ENCODE results near the gene WDR20.
A peak's percentile ranks its signal among the peaks of the same experiment; 100 is the strongest.
"Not testable (repeated sequence)": the region's sequence is repeated elsewhere in the genome, so short reads cannot be mapped to it uniquely, and the experiment has no call there.

WDR20 gene

GRCh38 chr14:102171173-102172020, 31.7 kb downstream of the WDR20 start:
- no peak for DNase-seq (ENCODE audit: low spot score)

GRCh38 chr14:102172021-102172272, 32.2 kb downstream of the WDR20 start:
- not testable (repeated sequence) for DNase-seq (ENCODE audit: low spot score)

- DNase-seq (ENCODE audit: low spot score): not testable (repeated sequence)
These were observed 33.0 kb downstream of the WDR20 start for GRCh38 chr14:102172721-102173120.

GRCh38 chr14:102177161-102177560, 37.5 kb downstream of the WDR20 start:
- DNase-seq (ENCODE audit: low spot score): no peak

GRCh38 chr14:102178806-102179205, 39.1 kb downstream of the WDR20 start:
- DNase-seq (ENCODE audit: low spot score): no peak

- DNase-seq (ENCODE audit: low spot score): no peak
These were observed 40.7 kb downstream of the WDR20 start for GRCh38 chr14:102180248-102180998.

GRCh38 chr14:102181187-102181586, 41.5 kb downstream of the WDR20 start:
- no peak for DNase-seq (ENCODE audit: low spot score)

GRCh38 chr14:102182190-102182589, 42.5 kb downstream of the WDR20 start:
- peak; percentile 62 for DNase-seq (ENCODE audit: low spot score)

- DNase-seq (ENCODE audit: low spot score): no peak
These were observed 43.4 kb downstream of the WDR20 start for GRCh38 chr14:102182936-102183619.

GRCh38 chr14:102183886-102184285, 44.2 kb downstream of the WDR20 start:
- no peak for DNase-seq (ENCODE audit: low spot score)

GRCh38 chr14:102184316-102185035, 44.8 kb downstream of the WDR20 start:
- DNase-seq (ENCODE audit: low spot score): peak; percentile 78

- DNase-seq (ENCODE audit: low spot score): no peak
These were observed 45.7 kb downstream of the WDR20 start for GRCh38 chr14:102185360-102185759.

- DNase-seq (ENCODE audit: low spot score): no peak
These were observed 47.3 kb downstream of the WDR20 start for GRCh38 chr14:102187044-102187443.

- DNase-seq (ENCODE audit: low spot score): no peak
These were observed 47.9 kb downstream of the WDR20 start for GRCh38 chr14:102187568-102188001.

- no peak for DNase-seq (ENCODE audit: low spot score)
These were observed 48.5 kb downstream of the WDR20 start for GRCh38 chr14:102188187-102188586.

GRCh38 chr14:102189874-102190273, 50.2 kb downstream of the WDR20 start:
- no peak for DNase-seq (ENCODE audit: low spot score)

GRCh38 chr14:102192840-102193502, 53.3 kb downstream of the WDR20 start:
- DNase-seq (ENCODE audit: low spot score): no peak

GRCh38 chr14:102194856-102195255, 55.2 kb downstream of the WDR20 start:
- no peak for DNase-seq (ENCODE audit: low spot score)

- DNase-seq (ENCODE audit: low spot score): no peak
These were observed 55.7 kb downstream of the WDR20 start for GRCh38 chr14:102195446-102195845.

GRCh38 chr14:102196039-102196901, 56.6 kb downstream of the WDR20 start:
- DNase-seq (ENCODE audit: low spot score): no peak

- DNase-seq (ENCODE audit: low spot score): no peak
These were observed 57.2 kb downstream of the WDR20 start for GRCh38 chr14:102196902-102197230.

Data from activated CD4-positive, alpha-beta T cell treated with anti-CD3 and anti-CD28 coated beads, Interleukin-2, Interleukin-4, amounts not matched to agents 100 ng/mL and 50 ng/mL, durations not matched to agents 16 hours and 8 hours (primary cell).